Cardiac fibroblast (primary cell): ENCODE data around the gene ACLY.
"Not testable (repeated sequence)": the region's sequence is repeated elsewhere in the genome, so short reads cannot be mapped to it uniquely, and the experiment has no call there.

ENCODE experiments used
- DNase-seq, 2 donors: peaks; one replicate each; pipeline versions ENCODE4 v3.0.0 to v3.0.0-alpha.2; 2010; ENCODE audit warnings: low read depth in 2 of 2
- H3K4me3 ChIP-seq, 2 donors: replicated peaks in 1 of 2; 1 replicate in 1 of 2; 2 replicates in 1 of 2; pipeline ENCODE4 v1.5.1; 2011; ENCODE audit warnings: low read depth in 2 of 2, low read length in 2 of 2, mild to moderate bottlenecking in 2 of 2, moderate library complexity in 1 of 2
- CTCF ChIP-seq: IDR thresholded peaks from one replicate; pipeline ENCODE4 v1.5.1; 2011; ENCODE audit warnings: low read depth, mild to moderate bottlenecking, low read length, inconsistent platforms

ACLY gene

GRCh38 chr17:41939693-41940090 lies 20.9 kb upstream of the ACLY start:
- TF ChIP-seq CTCF, result no peak

GRCh38 chr17:41939044-41939692 lies 20.4 kb upstream of the ACLY start:
- no peak for TF ChIP-seq CTCF
- DNase-seq, result no peak
- H3K4me3 ChIP-seq, result no peak overlapping the region

More at GRCh38 chr17:41939693-41940090, 20.9 kb upstream of the ACLY start:
- no peak for DNase-seq
- H3K4me3 ChIP-seq, result no peak overlapping the region

GRCh38 chr17:41937970-41938954 lies 19.5 kb upstream of the ACLY start:
- no peak for DNase-seq
- H3K4me3 ChIP-seq, result no peak overlapping the region
- TF ChIP-seq CTCF, result no peak

- no peak for DNase-seq
- no peak for TF ChIP-seq CTCF
- H3K4me3 ChIP-seq, result no peak overlapping the region
Measured at GRCh38 chr17:41935641-41936040, 16.9 kb upstream of the ACLY start.

GRCh38 chr17:41932816-41933389 lies 14.2 kb upstream of the ACLY start:
- TF ChIP-seq CTCF, result no peak
- H3K4me3 ChIP-seq, result no peak overlapping the region
- DNase-seq, result no peak

GRCh38 chr17:41931715-41932114 lies 13.0 kb upstream of the ACLY start:
- H3K4me3 ChIP-seq, DNase-seq: not testable (repeated sequence)

GRCh38 chr17:41930833-41931156 lies 12.0 kb upstream of the ACLY start:
- H3K4me3 ChIP-seq, result peak overlapping the region; percentile 42 to 56
- DNase-seq, result not testable (repeated sequence)
